Measurements from ENCODE around the gene GBX2.

The GBX2 gene

GRCh38 chr2:236133410-236134012 lies 34.7 kb downstream of the GBX2 start:
- Histone ChIP-seq H3K36me3 (ENCODE audit: insufficient read depth, low read length) (no peaks in the 10 kb centered on the region), H3K4me3 (ENCODE audit: low read length) (no peak overlapping the region), H3K27me3 (ENCODE audit: control insufficient read depth, insufficient read depth, low read length) (no peaks in the 10 kb centered on the region), H3K4me2 (ENCODE audit: low read length) (no peak overlapping the region), H3K4me1 (ENCODE audit: control insufficient read depth, insufficient read depth, low read length) (no peaks in the 10 kb centered on the region), H3K9ac (ENCODE audit: low read depth, low read length) (no peak overlapping the region), H3K9me3 (replicated peaks; ENCODE audit: low read length) (no peaks in the 10 kb centered on the region)

- no peak overlapping the region for H3K4me2 ChIP-seq (ENCODE audit: low read length)
- H3K4me1 ChIP-seq (ENCODE audit: control insufficient read depth, insufficient read depth, low read length), result no peaks in the 10 kb centered on the region
- H3K27me3 ChIP-seq (ENCODE audit: control insufficient read depth, insufficient read depth, low read length), result no peaks in the 10 kb centered on the region
- no peak overlapping the region for H3K4me3 ChIP-seq (ENCODE audit: low read length)
- no peak overlapping the region for H3K9ac ChIP-seq (ENCODE audit: low read depth, low read length)
- no peaks in the 10 kb centered on the region for H3K9me3 ChIP-seq (replicated peaks; ENCODE audit: low read length)
- H3K36me3 ChIP-seq (ENCODE audit: insufficient read depth, low read length), result peaks cover 2% of the 10 kb centered on the region
Measured at GRCh38 chr2:236131073-236131692, 37.0 kb downstream of the GBX2 start.

- Histone ChIP-seq H3K4me2 (ENCODE audit: low read length) (no peak overlapping the region), H3K27me3 (ENCODE audit: control insufficient read depth, insufficient read depth, low read length) (no peaks in the 10 kb centered on the region), H3K4me3 (ENCODE audit: low read length) (no peak overlapping the region), H3K9ac (ENCODE audit: low read depth, low read length) (no peak overlapping the region), H3K4me1 (ENCODE audit: control insufficient read depth, insufficient read depth, low read length) (no peaks in the 10 kb centered on the region), H3K9me3 (replicated peaks; ENCODE audit: low read length) (no peaks in the 10 kb centered on the region), H3K36me3 (ENCODE audit: insufficient read depth, low read length) (peaks cover 2% of the 10 kb centered on the region)
Measured at GRCh38 chr2:236130349-236130998, 37.7 kb downstream of the GBX2 start.

DNA sequence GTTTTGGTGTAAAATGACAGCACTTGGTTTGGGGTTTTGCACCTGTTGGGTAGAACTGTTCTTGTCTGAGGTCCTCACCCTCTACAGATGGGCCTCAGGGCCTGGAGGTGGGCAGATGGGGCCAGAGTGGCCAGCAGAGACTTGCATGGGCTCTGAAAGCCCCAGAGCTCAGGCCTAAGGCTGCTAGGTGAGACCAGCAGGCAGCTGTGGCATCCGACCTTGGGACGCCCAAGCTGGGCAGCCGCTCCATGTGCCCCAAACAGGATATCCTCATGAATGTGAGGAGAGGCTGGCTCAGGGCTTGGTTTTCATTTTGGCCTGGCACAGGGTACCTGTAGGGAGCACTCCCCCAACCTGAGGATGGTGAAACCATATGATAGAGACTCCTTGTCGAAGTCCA lies 38.3 kb downstream of the GBX2 start:
- H3K27me3 ChIP-seq (ENCODE audit: control insufficient read depth, insufficient read depth, low read length), result no peaks in the 10 kb centered on the region
- no peaks in the 10 kb centered on the region for H3K4me1 ChIP-seq (ENCODE audit: control insufficient read depth, insufficient read depth, low read length)
- H3K9ac ChIP-seq (ENCODE audit: low read depth, low read length), result no peak overlapping the region
- no peak overlapping the region for H3K4me2 ChIP-seq (ENCODE audit: low read length)
- H3K36me3 ChIP-seq (ENCODE audit: insufficient read depth, low read length), result peaks cover 2% of the 10 kb centered on the region
- no peak overlapping the region for H3K4me3 ChIP-seq (ENCODE audit: low read length)
- H3K9me3 ChIP-seq (replicated peaks; ENCODE audit: low read length), result no peaks in the 10 kb centered on the region

- Histone ChIP-seq H3K4me1 (ENCODE audit: control insufficient read depth, insufficient read depth, low read length) (no peaks in the 10 kb centered on the region), H3K9ac (ENCODE audit: low read depth, low read length) (no peak overlapping the region), H3K36me3 (ENCODE audit: insufficient read depth, low read length) (peaks cover 8% of the 10 kb centered on the region), H3K9me3 (replicated peaks; ENCODE audit: low read length) (no peaks in the 10 kb centered on the region), H3K4me3 (ENCODE audit: low read length) (no peak overlapping the region), H3K4me2 (ENCODE audit: low read length) (no peak overlapping the region), H3K27me3 (ENCODE audit: control insufficient read depth, insufficient read depth, low read length) (no peaks in the 10 kb centered on the region)
Measured at GRCh38 chr2:236128321-236128720, 39.9 kb downstream of the GBX2 start.

- Histone ChIP-seq H3K4me1 (ENCODE audit: control insufficient read depth, insufficient read depth, low read length) (no peaks in the 10 kb centered on the region), H3K4me2 (ENCODE audit: low read length) (no peak overlapping the region), H3K4me3 (ENCODE audit: low read length) (no peak overlapping the region), H3K9ac (ENCODE audit: low read depth, low read length) (no peak overlapping the region), H3K36me3 (ENCODE audit: insufficient read depth, low read length) (peaks cover 8% of the 10 kb centered on the region), H3K9me3 (replicated peaks; ENCODE audit: low read length) (no peaks in the 10 kb centered on the region), H3K27me3 (ENCODE audit: control insufficient read depth, insufficient read depth, low read length) (no peaks in the 10 kb centered on the region)
Measured at GRCh38 chr2:236127010-236127409, 41.2 kb downstream of the GBX2 start.

GRCh38 chr2:236125541-236125940 lies 42.6 kb downstream of the GBX2 start:
- Histone ChIP-seq H3K4me1 (ENCODE audit: control insufficient read depth, insufficient read depth, low read length) (no peaks in the 10 kb centered on the region), H3K9ac (ENCODE audit: low read depth, low read length) (no peak overlapping the region), H3K4me3 (ENCODE audit: low read length) (no peak overlapping the region), H3K36me3 (ENCODE audit: insufficient read depth, low read length) (peaks cover 8% of the 10 kb centered on the region), H3K27me3 (ENCODE audit: control insufficient read depth, insufficient read depth, low read length) (no peaks in the 10 kb centered on the region), H3K9me3 (replicated peaks; ENCODE audit: low read length) (no peaks in the 10 kb centered on the region), H3K4me2 (ENCODE audit: low read length) (no peak overlapping the region)

DNA sequence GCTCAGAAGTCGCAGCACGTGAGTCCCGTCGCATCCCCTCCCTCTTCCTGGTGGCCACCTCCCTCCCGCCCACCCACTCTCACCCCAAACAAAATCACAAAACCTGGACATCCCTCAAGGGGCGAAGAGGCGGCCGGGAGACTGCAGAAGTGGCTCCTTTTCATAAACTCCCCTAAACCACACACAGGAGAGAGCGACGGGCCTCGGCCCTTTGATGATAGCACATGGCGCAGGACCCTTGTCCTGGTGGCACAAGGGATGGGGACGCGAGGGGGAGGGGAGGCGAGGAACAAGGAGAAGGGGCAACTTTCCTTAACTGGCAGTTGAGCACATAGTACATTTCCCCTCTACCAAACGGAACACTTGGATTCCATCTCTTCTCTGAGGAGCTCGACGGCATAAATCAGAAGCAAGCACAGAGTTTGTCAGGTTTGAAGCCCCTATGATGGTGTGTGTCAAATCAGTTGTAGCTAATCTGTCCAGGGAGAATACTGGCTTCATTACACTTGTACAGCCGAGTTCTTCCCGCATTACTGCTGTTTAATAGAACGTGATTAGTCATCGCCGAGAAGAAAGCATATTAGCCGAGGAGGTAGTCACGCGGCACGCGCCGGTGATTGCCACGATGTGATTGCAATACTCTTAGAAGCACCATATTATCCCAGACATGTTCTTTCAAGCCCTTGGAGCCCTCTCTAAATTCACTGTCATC lies 43.8 kb downstream of the GBX2 start:
- no peaks in the 10 kb centered on the region for H3K27me3 ChIP-seq (ENCODE audit: control insufficient read depth, insufficient read depth, low read length)
- no peak overlapping the region for H3K4me3 ChIP-seq (ENCODE audit: low read length)
- H3K9ac ChIP-seq (ENCODE audit: low read depth, low read length), result no peak overlapping the region
- no peaks in the 10 kb centered on the region for H3K4me1 ChIP-seq (ENCODE audit: control insufficient read depth, insufficient read depth, low read length)
- H3K4me2 ChIP-seq (ENCODE audit: low read length), result no peak overlapping the region
- H3K9me3 ChIP-seq (replicated peaks; ENCODE audit: low read length), result no peaks in the 10 kb centered on the region
- H3K36me3 ChIP-seq (ENCODE audit: insufficient read depth, low read length), result peaks cover 8% of the 10 kb centered on the region

DNA sequence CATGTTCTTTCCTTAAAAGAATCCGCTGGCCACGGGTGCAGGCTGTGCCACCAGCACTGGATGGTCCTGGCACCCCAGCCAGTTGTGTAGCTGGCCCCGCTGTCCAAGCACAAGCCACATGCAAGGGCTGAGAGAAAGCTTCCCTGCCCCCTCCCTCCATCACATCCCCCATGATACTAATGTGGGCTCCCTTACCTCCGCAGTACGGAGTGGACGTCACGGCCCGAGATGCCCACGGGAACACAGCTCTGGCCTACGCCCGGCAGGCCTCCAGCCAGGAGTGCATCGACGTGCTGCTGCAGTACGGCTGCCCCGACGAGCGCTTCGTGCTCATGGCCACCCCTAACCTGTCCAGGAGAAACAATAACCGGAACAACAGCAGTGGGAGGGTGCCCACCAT lies 44.5 kb downstream of the GBX2 start:
- Histone ChIP-seq H3K4me1 (ENCODE audit: control insufficient read depth, insufficient read depth, low read length) (no peaks in the 10 kb centered on the region), H3K36me3 (ENCODE audit: insufficient read depth, low read length) (peaks cover 8% of the 10 kb centered on the region), H3K9ac (ENCODE audit: low read depth, low read length) (no peak overlapping the region), H3K9me3 (replicated peaks; ENCODE audit: low read length) (no peaks in the 10 kb centered on the region), H3K4me2 (ENCODE audit: low read length) (no peak overlapping the region), H3K4me3 (ENCODE audit: low read length) (no peak overlapping the region), H3K27me3 (ENCODE audit: control insufficient read depth, insufficient read depth, low read length) (no peaks in the 10 kb centered on the region)

GRCh38 chr2:236122236-236122635 lies 46.0 kb downstream of the GBX2 start:
- H3K27me3 ChIP-seq (ENCODE audit: control insufficient read depth, insufficient read depth, low read length), result no peaks in the 10 kb centered on the region
- no peak overlapping the region for H3K4me3 ChIP-seq (ENCODE audit: low read length)
- no peak overlapping the region for H3K9ac ChIP-seq (ENCODE audit: low read depth, low read length)
- no peaks in the 10 kb centered on the region for H3K9me3 ChIP-seq (replicated peaks; ENCODE audit: low read length)
- no peak overlapping the region for H3K4me2 ChIP-seq (ENCODE audit: low read length)
- no peaks in the 10 kb centered on the region for H3K4me1 ChIP-seq (ENCODE audit: control insufficient read depth, insufficient read depth, low read length)
- H3K36me3 ChIP-seq (ENCODE audit: insufficient read depth, low read length), result peaks cover 6% of the 10 kb centered on the region

DNA sequence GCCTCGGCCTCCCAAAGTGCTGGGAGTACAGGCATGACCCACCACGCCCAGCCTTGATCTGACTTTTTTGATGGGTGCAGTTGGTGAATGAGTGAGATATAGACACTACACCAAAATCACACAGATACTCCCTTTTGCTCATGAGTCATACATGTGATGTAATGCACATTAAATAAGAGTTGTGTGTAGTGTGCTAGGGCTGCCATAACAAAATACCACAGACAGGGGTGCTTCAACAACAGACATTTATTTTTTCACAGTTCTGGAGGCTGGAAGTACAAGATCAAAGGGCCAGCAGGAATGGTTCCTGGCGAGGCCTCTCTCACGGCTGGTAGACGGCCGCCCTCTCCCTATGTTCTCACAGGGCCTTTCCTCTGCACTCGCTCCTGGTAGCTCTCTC lies 46.6 kb downstream of the GBX2 start:
- peaks cover 6% of the 10 kb centered on the region for H3K36me3 ChIP-seq (ENCODE audit: insufficient read depth, low read length)
- H3K9ac ChIP-seq (ENCODE audit: low read depth, low read length), result no peak overlapping the region
- no peaks in the 10 kb centered on the region for H3K9me3 ChIP-seq (replicated peaks; ENCODE audit: low read length)
- no peak overlapping the region for H3K4me3 ChIP-seq (ENCODE audit: low read length)
- no peaks in the 10 kb centered on the region for H3K27me3 ChIP-seq (ENCODE audit: control insufficient read depth, insufficient read depth, low read length)
- no peak overlapping the region for H3K4me2 ChIP-seq (ENCODE audit: low read length)
- no peaks in the 10 kb centered on the region for H3K4me1 ChIP-seq (ENCODE audit: control insufficient read depth, insufficient read depth, low read length)
